ENCODE measurements around the gene DISC1.

The DISC1 gene

GRCh38 chr1:231810415-231810814 is 183.8 kb downstream of the DISC1 start:
- Histone ChIP-seq H3K4me1 (ENCODE audit: low read length) (0 out of 2 replicates have a peak, but pooled peaks cover 3% of the 10 kb centered on the region), H3K27me3 (ENCODE audit: low read depth, low read length) (peaks cover 14% of the 10 kb centered on the region; the same call in 1 of the 2 replicates), H3K9ac (ENCODE audit: low read length) (no peak overlapping the region), H4K20me1 (ENCODE audit: insufficient read depth, low read length) (no peaks in the 10 kb centered on the region), H2AFZ (ENCODE audit: low read depth, low read length) (no peak overlapping the region), H3K27ac (ENCODE audit: low read length) (no peak overlapping the region), H3K9me3 (ENCODE audit: insufficient read depth, low read length) (no peaks in the 10 kb centered on the region), H3K4me2 (ENCODE audit: low read length) (no peak overlapping the region), H3K79me2 (ENCODE audit: low read length) (no peaks in the 10 kb centered on the region), H3K4me3 (ENCODE audit: low read length) (no peak overlapping the region), H3K36me3 (replicated peaks; ENCODE audit: low read depth, low read length) (no peaks in the 10 kb centered on the region)
- TF ChIP-seq EZH2phosphoT487 (IDR thresholded peaks at IDR 0.05; ENCODE audit: low read depth) (no peak), CTCF (IDR thresholded peaks at IDR 0.05; ENCODE audit: low read depth, low read length) (no peak)

GRCh38 chr1:231814021-231814420 is 187.4 kb downstream of the DISC1 start:
- no peaks in the 10 kb centered on the region for H3K36me3 ChIP-seq (replicated peaks; ENCODE audit: low read depth, low read length)
- H3K9ac ChIP-seq (ENCODE audit: low read length): no peak overlapping the region
- no peaks in the 10 kb centered on the region for H3K79me2 ChIP-seq (ENCODE audit: low read length)
- H4K20me1 ChIP-seq (ENCODE audit: insufficient read depth, low read length): no peaks in the 10 kb centered on the region
- no peak overlapping the region for H3K27ac ChIP-seq (ENCODE audit: low read length)
- H2AFZ ChIP-seq (ENCODE audit: low read depth, low read length): no peak overlapping the region
- no peak overlapping the region for H3K4me2 ChIP-seq (ENCODE audit: low read length)
- no peaks in the 10 kb centered on the region for H3K4me1 ChIP-seq (ENCODE audit: low read length)
- no peaks in the 10 kb centered on the region for H3K9me3 ChIP-seq (ENCODE audit: insufficient read depth, low read length)
- TF ChIP-seq EZH2phosphoT487 (IDR thresholded peaks at IDR 0.05; ENCODE audit: low read depth): no peak
- no peak for TF ChIP-seq CTCF (IDR thresholded peaks at IDR 0.05; ENCODE audit: low read depth, low read length)
- no peak overlapping the region for H3K4me3 ChIP-seq (ENCODE audit: low read length)
- peaks cover 28% of the 10 kb centered on the region for H3K27me3 ChIP-seq (ENCODE audit: low read depth, low read length)

- Histone ChIP-seq H3K27me3 (ENCODE audit: low read depth, low read length) (peaks cover 32% of the 10 kb centered on the region), H3K9ac (ENCODE audit: low read length) (no peak overlapping the region)
- no peak for TF ChIP-seq EZH2phosphoT487 (IDR thresholded peaks at IDR 0.05; ENCODE audit: low read depth)
Observed at GRCh38 chr1:231814521-231814920, 187.9 kb downstream of the DISC1 start.

DNA sequence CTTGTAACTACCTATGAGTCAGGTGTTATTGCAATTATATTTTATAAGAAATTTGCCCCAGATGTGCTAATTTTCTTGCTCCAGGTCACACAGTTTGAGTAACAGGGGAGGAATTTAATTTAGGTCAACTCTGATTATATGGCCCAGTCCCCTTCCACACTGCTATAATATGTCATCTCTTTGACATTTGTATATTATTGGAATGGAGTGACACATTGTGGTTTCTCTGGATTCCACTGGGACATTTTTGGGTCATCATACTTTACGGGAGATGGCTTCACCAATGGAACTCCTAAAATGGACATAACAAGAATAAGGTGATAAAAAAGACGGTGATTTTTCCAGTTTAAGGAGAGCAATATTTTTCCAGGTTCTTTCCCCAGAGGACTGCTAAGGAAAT is 191.2 kb downstream of the DISC1 start:
- Histone ChIP-seq H3K9ac (ENCODE audit: low read length) (no peak overlapping the region), H3K4me1 (ENCODE audit: low read length) (no peaks in the 10 kb centered on the region), H3K9me3 (ENCODE audit: insufficient read depth, low read length) (no peaks in the 10 kb centered on the region), H3K36me3 (replicated peaks; ENCODE audit: low read depth, low read length) (no peaks in the 10 kb centered on the region), H3K4me2 (ENCODE audit: low read length) (no peak overlapping the region), H3K27me3 (ENCODE audit: low read depth, low read length) (peaks cover 38% of the 10 kb centered on the region), H3K27ac (ENCODE audit: low read length) (no peak overlapping the region), H2AFZ (ENCODE audit: low read depth, low read length) (no peak overlapping the region), H3K4me3 (ENCODE audit: low read length) (no peak overlapping the region), H4K20me1 (ENCODE audit: insufficient read depth, low read length) (no peaks in the 10 kb centered on the region), H3K79me2 (ENCODE audit: low read length) (no peaks in the 10 kb centered on the region)
- TF ChIP-seq CTCF (IDR thresholded peaks at IDR 0.05; ENCODE audit: low read depth, low read length) (no peak), EZH2phosphoT487 (IDR thresholded peaks at IDR 0.05; ENCODE audit: low read depth) (no peak)

More at GRCh38 chr1:231814521-231814920, 187.9 kb downstream of the DISC1 start:
- Histone ChIP-seq H3K4me2 (ENCODE audit: low read length) (no peak overlapping the region), H3K27ac (ENCODE audit: low read length) (no peak overlapping the region), H3K36me3 (replicated peaks; ENCODE audit: low read depth, low read length) (no peaks in the 10 kb centered on the region), H3K79me2 (ENCODE audit: low read length) (no peaks in the 10 kb centered on the region), H2AFZ (ENCODE audit: low read depth, low read length) (no peak overlapping the region), H3K4me3 (ENCODE audit: low read length) (no peak overlapping the region), H3K4me1 (ENCODE audit: low read length) (no peaks in the 10 kb centered on the region), H4K20me1 (ENCODE audit: insufficient read depth, low read length) (no peaks in the 10 kb centered on the region), H3K9me3 (ENCODE audit: insufficient read depth, low read length) (no peaks in the 10 kb centered on the region)

- Histone ChIP-seq H3K36me3 (replicated peaks; ENCODE audit: low read depth, low read length) (no peaks in the 10 kb centered on the region), H3K27me3 (ENCODE audit: low read depth, low read length) (peaks cover 38% of the 10 kb centered on the region), H2AFZ (ENCODE audit: low read depth, low read length) (no peak overlapping the region), H4K20me1 (ENCODE audit: insufficient read depth, low read length) (no peaks in the 10 kb centered on the region), H3K79me2 (ENCODE audit: low read length) (no peaks in the 10 kb centered on the region), H3K9ac (ENCODE audit: low read length) (no peak overlapping the region), H3K9me3 (ENCODE audit: insufficient read depth, low read length) (no peaks in the 10 kb centered on the region), H3K4me2 (ENCODE audit: low read length) (no peak overlapping the region), H3K27ac (ENCODE audit: low read length) (no peak overlapping the region), H3K4me3 (ENCODE audit: low read length) (no peak overlapping the region), H3K4me1 (ENCODE audit: low read length) (no peaks in the 10 kb centered on the region)
- TF ChIP-seq EZH2phosphoT487 (IDR thresholded peaks at IDR 0.05; ENCODE audit: low read depth) (no peak), CTCF (IDR thresholded peaks at IDR 0.05; ENCODE audit: low read depth, low read length) (no peak)
Observed at GRCh38 chr1:231818337-231818736, 191.7 kb downstream of the DISC1 start.
